ENCODE measurements around the gene PKD1L1. TPM values are rescaled to one million over a fixed set of nuclear protein-coding genes. Genes with fewer than 3 reads are reported as not detected.
A peak's percentile ranks its signal among the peaks of the same experiment; 100 is the strongest.
"Not testable (repeated sequence)": the region's sequence is repeated elsewhere in the genome, so short reads cannot be mapped to it uniquely, and the experiment has no call there.

Gene PKD1L1, protein sequence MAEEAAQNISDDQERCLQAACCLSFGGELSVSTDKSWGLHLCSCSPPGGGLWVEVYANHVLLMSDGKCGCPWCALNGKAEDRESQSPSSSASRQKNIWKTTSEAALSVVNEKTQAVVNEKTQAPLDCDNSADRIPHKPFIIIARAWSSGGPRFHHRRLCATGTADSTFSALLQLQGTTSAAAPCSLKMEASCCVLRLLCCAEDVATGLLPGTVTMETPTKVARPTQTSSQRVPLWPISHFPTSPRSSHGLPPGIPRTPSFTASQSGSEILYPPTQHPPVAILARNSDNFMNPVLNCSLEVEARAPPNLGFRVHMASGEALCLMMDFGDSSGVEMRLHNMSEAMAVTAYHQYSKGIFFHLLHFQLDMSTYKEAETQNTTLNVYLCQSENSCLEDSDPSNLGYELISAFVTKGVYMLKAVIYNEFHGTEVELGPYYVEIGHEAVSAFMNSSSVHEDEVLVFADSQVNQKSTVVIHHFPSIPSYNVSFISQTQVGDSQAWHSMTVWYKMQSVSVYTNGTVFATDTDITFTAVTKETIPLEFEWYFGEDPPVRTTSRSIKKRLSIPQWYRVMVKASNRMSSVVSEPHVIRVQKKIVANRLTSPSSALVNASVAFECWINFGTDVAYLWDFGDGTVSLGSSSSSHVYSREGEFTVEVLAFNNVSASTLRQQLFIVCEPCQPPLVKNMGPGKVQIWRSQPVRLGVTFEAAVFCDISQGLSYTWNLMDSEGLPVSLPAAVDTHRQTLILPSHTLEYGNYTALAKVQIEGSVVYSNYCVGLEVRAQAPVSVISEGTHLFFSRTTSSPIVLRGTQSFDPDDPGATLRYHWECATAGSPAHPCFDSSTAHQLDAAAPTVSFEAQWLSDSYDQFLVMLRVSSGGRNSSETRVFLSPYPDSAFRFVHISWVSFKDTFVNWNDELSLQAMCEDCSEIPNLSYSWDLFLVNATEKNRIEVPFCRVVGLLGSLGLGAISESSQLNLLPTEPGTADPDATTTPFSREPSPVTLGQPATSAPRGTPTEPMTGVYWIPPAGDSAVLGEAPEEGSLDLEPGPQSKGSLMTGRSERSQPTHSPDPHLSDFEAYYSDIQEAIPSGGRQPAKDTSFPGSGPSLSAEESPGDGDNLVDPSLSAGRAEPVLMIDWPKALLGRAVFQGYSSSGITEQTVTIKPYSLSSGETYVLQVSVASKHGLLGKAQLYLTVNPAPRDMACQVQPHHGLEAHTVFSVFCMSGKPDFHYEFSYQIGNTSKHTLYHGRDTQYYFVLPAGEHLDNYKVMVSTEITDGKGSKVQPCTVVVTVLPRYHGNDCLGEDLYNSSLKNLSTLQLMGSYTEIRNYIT (N-terminal part only)
- total RNA-seq, result 0.11 and 1.1 TPM in 2 replicates

DNA sequence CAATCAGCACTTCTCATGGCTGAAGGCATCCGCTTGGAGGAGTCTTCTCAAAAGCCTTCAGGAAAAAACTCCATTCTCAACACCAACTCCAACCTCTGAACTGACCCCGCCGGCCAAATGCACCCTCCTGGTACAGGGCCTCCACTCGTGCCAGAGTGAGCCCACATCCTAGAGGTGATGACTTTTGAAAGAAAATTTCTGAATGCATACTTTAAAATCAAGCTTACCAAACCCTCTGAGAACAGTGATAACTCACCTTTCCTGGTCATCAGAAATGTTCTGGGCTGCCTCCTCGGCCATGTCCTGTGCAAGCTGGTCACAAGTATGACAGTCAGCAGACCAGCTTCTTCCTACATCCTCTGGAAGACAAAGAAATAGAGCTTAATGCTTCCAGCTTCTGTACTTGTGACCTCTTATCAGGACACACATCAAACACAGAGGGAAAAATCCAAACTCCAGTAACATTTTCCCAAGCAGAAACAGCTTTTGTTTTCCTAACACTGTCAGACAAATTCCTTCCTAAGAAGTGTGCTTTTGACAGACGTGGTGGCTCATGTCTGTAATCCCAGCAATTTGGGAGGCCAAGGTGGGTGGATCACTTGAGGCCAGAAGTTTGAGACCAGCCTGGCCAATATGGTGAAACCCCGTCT lies at the start of gene PKD1L1:
TSS of gene PKD1L1 (minus strand) at position 326 of the 650 bp plus-strand sequence. CDS start at position 300, 26 bp downstream.
- H3K27me3 Mint-ChIP-seq (ENCODE audit: low read depth), result no peaks in the 10 kb centered on the region
- no peak within 1 kb of the TSS for H3K4me3 Mint-ChIP-seq (ENCODE audit: low read depth)
- no peak within 1 kb of the TSS for H3K27ac Mint-ChIP-seq
- intact Hi-C loops (cut with micrococcal nuclease), result loop anchor here (5.0 to 10.0 kb wide), 2 partner anchors 39 to 347 kb away; no protein-coding TSS in a partner anchor
- H3K4me1 Mint-ChIP-seq (ENCODE audit: low read depth), result peaks cover 27% of the 10 kb centered on the region
- H3K36me3 Mint-ChIP-seq (ENCODE audit: low read depth), result no peaks in the 10 kb centered on the region
- DNase-seq (ENCODE audit: low spot score), result no peak
- no peaks in the 10 kb centered on the region for H3K9me3 Mint-ChIP-seq

DNA sequence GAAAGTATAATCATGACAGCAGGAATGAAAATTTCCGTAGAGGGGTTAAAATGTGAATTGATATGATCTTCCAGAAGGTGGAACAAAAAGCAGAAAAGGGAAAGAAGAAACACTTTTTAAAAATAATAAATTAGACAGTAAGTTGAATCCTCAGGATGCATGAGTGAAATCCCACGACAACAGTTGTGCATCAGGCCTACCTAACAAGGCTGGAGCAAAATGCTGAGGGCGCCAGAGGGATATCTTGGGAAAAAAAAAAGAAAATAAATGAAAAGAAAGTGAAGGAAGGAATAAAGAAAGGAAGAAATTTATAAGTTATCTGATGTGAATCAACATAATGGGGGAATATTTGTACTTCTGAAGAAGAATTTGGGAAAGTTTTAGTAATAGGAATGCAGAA lies 44.2 kb upstream of the PKD1L1 start:
- Mint-ChIP-seq H3K27ac (peak overlapping the region; percentile 89), H3K9me3 (peaks cover 7% of the 10 kb centered on the region), H3K27me3 (ENCODE audit: low read depth) (peaks cover 1% of the 10 kb centered on the region), H3K36me3 (ENCODE audit: low read depth) (no peaks in the 10 kb centered on the region), H3K4me1 (ENCODE audit: low read depth) (peaks cover 20% of the 10 kb centered on the region), H3K4me3 (ENCODE audit: low read depth) (peak overlapping the region; percentile 85)
- intact Hi-C loops (cut with micrococcal nuclease), result loop anchor here (1.0 to 10.0 kb wide), 4 partner anchors 48 to 305 kb away; no protein-coding TSS in a partner anchor
- no peak for DNase-seq (ENCODE audit: low spot score)

DNA sequence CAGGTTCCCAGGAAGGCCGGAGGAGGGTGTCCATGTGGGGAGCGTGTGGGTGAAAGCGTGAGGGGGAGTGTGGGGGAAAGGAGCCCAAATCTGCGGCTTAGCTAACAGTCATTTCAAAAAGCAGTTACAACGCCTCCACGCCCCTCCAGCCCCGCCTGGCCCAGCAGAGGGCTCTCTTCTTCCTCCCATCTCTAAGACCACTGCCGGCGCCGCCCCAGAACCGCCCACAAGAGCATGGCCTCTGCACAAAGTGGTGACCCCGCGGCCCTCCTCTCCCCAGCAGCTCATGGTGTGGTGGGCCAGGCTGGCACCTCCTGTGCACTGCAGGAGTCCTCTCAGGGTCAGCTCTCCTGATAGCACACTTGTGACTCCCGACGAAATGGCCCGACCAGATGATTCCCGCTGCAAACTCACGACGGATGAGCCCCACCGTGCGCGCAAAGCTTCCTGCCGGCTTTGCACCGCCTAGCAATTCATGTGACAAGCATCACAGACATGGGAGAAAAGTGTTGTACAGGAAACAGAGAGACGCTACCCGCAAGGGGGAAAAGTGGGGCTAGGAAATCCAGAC lies 43.6 kb upstream of the PKD1L1 start:
- Mint-ChIP-seq H3K9me3 (peaks cover 7% of the 10 kb centered on the region), H3K27me3 (ENCODE audit: low read depth) (peaks cover 1% of the 10 kb centered on the region), H3K4me1 (ENCODE audit: low read depth) (peaks cover 20% of the 10 kb centered on the region), H3K4me3 (ENCODE audit: low read depth) (peak overlapping the region; percentile 85), H3K27ac (peak overlapping the region; percentile 89), H3K36me3 (ENCODE audit: low read depth) (no peaks in the 10 kb centered on the region)
- intact Hi-C loops (cut with micrococcal nuclease), result loop anchor here (1.0 to 10.0 kb wide), 6 partner anchors 13 to 305 kb away; partner anchors contain the start of gene HUS1
- DNase-seq (ENCODE audit: low spot score), result peak; percentile 84

DNA sequence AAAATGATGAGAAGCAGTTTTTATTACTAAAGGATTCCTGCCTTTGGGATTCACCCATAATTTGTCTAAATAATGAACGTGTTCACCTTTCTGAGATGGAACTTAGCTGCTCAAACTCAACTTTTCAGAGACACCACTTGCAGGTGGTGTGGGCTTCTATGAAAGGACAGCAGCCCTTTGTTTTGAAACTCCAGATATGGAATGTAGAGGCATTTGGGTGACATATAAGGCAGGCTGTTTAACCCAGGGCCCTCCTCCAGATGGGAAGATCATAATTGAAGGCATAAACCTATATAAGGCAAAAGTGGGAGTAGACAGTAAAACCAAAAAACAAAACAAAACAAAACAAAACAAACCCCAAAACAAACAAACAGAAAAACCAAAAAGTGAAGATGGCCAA lies 43.0 kb upstream of the PKD1L1 start:
- intact Hi-C loops (cut with micrococcal nuclease), result loop anchor here (1.0 to 10.0 kb wide), 4 partner anchors 12 to 306 kb away; partner anchors contain the start of gene HUS1
- DNase-seq (ENCODE audit: low spot score), result no peak
- H3K4me1 Mint-ChIP-seq (ENCODE audit: low read depth), result peaks cover 20% of the 10 kb centered on the region

DNA sequence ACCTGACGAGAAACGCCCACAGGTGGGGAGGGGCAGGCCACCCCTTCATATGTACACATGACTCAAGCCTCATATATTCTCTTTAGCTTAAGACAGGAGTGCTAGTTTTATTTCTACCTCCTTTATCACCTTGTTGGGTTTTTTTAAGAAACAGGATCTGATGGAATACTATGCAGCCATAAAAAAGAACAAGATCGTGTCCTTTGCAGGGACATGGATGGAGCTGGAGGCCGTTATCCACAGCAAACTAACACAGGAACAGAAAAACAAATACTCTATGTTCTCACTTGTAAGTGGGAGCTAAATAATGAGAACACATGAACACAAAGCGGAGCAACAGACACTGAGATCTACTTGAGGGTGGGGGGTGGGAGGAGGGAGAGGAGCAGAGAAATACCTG lies 42.3 kb upstream of the PKD1L1 start:
- no peak overlapping the region for H3K4me3 Mint-ChIP-seq (ENCODE audit: low read depth)
- H3K4me1 Mint-ChIP-seq (ENCODE audit: low read depth), result peaks cover 20% of the 10 kb centered on the region
- intact Hi-C loops (cut with micrococcal nuclease), result loop anchor here (5.0 to 10.0 kb wide), 2 partner anchors 264 to 307 kb away; no protein-coding TSS in a partner anchor

More for the DNA sequence above, 43.0 kb upstream of the PKD1L1 start:
- Mint-ChIP-seq H3K27me3 (ENCODE audit: low read depth) (peaks cover 1% of the 10 kb centered on the region), H3K27ac (peak overlapping the region; percentile 89), H3K4me3 (ENCODE audit: low read depth) (peak overlapping the region; percentile 85), H3K36me3 (ENCODE audit: low read depth) (no peaks in the 10 kb centered on the region), H3K9me3 (peaks cover 7% of the 10 kb centered on the region)

GRCh38 chr7:47989607-47990400 lies 41.5 kb upstream of the PKD1L1 start:
- H3K27me3 Mint-ChIP-seq (ENCODE audit: low read depth); H3K4me3 Mint-ChIP-seq (ENCODE audit: low read depth); H3K36me3 Mint-ChIP-seq (ENCODE audit: low read depth); H3K27ac Mint-ChIP-seq; H3K9me3 Mint-ChIP-seq; DNase-seq (ENCODE audit: low spot score): not testable (repeated sequence)
- intact Hi-C loops (cut with micrococcal nuclease), result loop anchor here (5.0 to 10.0 kb wide), 3 partner anchors 43 to 307 kb away; partner anchors contain the start of gene PKD1L1
- H3K4me1 Mint-ChIP-seq (ENCODE audit: low read depth), result peaks cover 20% of the 10 kb centered on the region

More for the DNA sequence above, 42.3 kb upstream of the PKD1L1 start:
- Mint-ChIP-seq H3K9me3 (peaks cover 7% of the 10 kb centered on the region), H3K27me3 (ENCODE audit: low read depth) (peaks cover 1% of the 10 kb centered on the region), H3K36me3 (ENCODE audit: low read depth) (no peaks in the 10 kb centered on the region), H3K27ac (no peak overlapping the region)
- DNase-seq (ENCODE audit: low spot score), result no peak

DNA sequence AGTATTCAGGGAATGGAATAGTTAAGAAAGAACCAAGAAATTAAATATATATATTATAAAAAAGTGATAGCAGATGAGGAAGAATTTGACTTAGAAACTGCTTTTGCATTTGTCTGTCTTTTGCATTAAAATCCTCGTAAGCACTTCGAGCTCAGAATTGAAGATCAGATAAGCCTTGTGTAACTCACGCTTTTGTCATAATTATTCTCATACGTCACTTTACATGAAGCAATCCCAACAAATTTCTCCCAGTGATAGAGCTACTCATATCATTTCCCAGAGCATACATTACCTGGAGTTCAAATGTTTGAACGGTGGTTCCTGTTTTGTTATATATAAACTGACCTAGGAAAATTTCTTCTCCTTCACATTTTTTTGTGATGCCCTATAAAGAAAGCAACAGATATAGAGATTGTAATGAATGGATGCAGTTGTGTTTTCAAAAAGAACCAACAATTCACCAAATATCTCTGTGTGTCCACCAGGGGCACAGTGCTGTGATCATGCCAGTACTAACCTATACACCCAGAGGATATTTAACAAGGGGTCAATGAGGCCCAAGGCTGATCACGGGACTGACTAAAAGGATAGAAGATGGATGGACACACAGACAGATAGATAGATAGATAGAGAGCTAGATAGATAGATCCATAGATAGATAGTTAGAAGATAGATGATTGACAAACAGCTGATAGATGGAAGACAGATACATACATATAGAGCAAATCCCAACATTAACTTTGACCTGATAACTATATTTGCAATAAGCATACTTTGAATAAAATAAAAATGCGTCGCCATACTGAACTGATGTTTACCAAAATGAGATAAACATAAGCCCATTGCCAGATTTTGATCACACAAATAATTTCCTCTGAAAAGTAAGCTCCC lies 40.5 kb upstream of the PKD1L1 start:
- H3K27ac Mint-ChIP-seq, result no peak overlapping the region

DNA sequence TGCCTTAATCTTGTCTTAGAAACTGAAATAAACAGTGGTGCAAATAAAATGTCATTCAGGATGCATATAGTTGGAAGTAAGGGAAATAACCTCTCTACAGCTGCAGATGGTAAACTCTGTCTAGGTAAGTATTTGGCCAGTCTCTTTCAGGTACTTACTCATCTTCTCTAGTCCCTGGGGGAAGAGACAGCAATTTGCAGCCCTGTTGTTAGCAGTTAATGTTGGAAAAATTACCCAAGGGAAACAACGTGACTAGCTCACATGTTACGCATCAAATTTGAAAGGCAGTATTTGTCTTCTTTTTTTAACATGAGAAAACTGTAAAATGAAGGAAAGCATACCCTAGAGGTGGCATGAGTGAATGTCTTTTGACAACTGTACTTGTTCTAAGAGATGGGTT lies 34.3 kb upstream of the PKD1L1 start:
- Mint-ChIP-seq H3K4me1 (ENCODE audit: low read depth) (peaks cover 8% of the 10 kb centered on the region), H3K4me3 (ENCODE audit: low read depth) (no peak overlapping the region), H3K27ac (no peak overlapping the region), H3K9me3 (peaks cover 4% of the 10 kb centered on the region), H3K36me3 (ENCODE audit: low read depth) (peaks cover 13% of the 10 kb centered on the region), H3K27me3 (ENCODE audit: low read depth) (peaks cover 1% of the 10 kb centered on the region)
- intact Hi-C loops (cut with micrococcal nuclease), result no loop called here
- DNase-seq (ENCODE audit: low spot score), result no peak

More for the DNA sequence above, 40.5 kb upstream of the PKD1L1 start:
- Mint-ChIP-seq H3K27me3 (ENCODE audit: low read depth) (peaks cover 1% of the 10 kb centered on the region), H3K36me3 (ENCODE audit: low read depth) (no peaks in the 10 kb centered on the region), H3K4me3 (ENCODE audit: low read depth) (no peak overlapping the region), H3K9me3 (no peaks in the 10 kb centered on the region), H3K4me1 (ENCODE audit: low read depth) (peaks cover 20% of the 10 kb centered on the region)
- intact Hi-C loops (cut with micrococcal nuclease), result loop anchor here (5.0 kb wide), 1 partner anchor 41 kb away; the partner anchor contains the start of gene PKD1L1
- DNase-seq (ENCODE audit: low spot score), result no peak

DNA sequence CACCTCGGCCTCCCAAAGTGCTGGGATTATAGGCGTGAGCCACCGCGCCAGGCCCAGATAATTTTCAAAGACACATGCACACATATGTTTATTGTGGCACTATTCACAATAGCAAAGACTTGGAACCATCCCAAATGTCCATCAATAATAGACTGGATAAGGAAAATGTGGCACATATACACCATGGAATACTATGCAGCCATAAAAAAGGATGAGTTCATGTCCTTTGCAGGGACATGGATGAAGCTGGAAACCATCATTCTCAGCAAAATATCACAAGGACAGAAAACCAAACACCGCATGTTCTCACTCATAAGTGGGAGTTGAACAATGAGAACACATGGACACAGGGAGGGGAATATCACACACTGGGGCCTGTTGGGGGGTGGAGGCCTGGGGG lies 32.4 kb upstream of the PKD1L1 start:
- H3K9me3 Mint-ChIP-seq; H3K27ac Mint-ChIP-seq; H3K4me3 Mint-ChIP-seq (ENCODE audit: low read depth); H3K27me3 Mint-ChIP-seq (ENCODE audit: low read depth); DNase-seq (ENCODE audit: low spot score); intact Hi-C loops (cut with micrococcal nuclease): not testable (repeated sequence)
- Mint-ChIP-seq H3K36me3 (ENCODE audit: low read depth) (peaks cover 28% of the 10 kb centered on the region), H3K4me1 (ENCODE audit: low read depth) (peaks cover 12% of the 10 kb centered on the region)

GRCh38 chr7:47979832-47980181 lies 31.5 kb upstream of the PKD1L1 start:
- DNase-seq (ENCODE audit: low spot score), result no peak
- Mint-ChIP-seq H3K4me3 (ENCODE audit: low read depth) (peak overlapping the region; percentile 90), H3K4me1 (ENCODE audit: low read depth) (peaks cover 12% of the 10 kb centered on the region), H3K27ac (peak overlapping the region; percentile 95), H3K27me3 (ENCODE audit: low read depth) (peaks cover 1% of the 10 kb centered on the region), H3K9me3 (peaks cover 4% of the 10 kb centered on the region), H3K36me3 (ENCODE audit: low read depth) (peaks cover 30% of the 10 kb centered on the region)
- intact Hi-C loops (cut with micrococcal nuclease), result loop anchor here (1.0 to 10.0 kb wide), 6 partner anchors 11 to 315 kb away; partner anchors contain the start of genes C7orf57 and UPP1
